NCI-H82 (cell line): ENCODE measurements around the gene ZFX.
"Not testable (repeated sequence)": the region's sequence is repeated elsewhere in the genome, so short reads cannot be mapped to it uniquely, and the experiment has no call there.

ENCODE experiments used
- DNase-seq: peaks from one replicate; lab custom pipeline; 2025; lab: John Stamatoyannopoulos, UW

ZFX gene

DNA sequence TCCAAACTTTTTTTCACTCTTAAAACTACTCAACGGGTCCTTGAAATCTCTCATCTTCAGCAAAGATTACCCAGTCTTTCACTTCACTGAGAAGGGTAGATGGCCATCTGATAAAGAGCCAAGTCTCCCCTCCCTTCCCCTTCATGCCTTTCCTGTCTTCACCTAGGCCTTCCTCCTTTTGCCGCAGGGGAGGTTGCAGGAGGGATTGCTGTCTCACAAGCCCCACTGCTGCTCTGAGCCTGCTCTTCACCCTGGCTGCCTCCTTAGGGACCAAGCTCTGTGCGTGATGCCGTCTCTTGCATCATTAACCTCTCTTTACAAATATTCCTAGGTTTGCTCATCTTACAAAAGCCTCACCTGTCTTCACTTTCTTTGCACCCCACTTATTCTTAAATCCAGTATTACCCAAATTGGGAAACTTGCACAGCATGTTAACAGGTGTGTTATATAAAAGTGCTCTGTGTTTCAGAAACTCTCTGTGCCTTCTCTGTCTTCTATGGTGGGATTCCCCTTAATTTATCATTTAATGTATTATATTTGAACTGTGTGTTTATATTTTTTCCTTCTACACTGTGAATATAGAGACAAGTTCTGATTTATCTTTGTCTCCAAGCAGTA lies 3.8 kb downstream of the ZFX start:
- peak; percentile 37 for DNase-seq

DNA sequence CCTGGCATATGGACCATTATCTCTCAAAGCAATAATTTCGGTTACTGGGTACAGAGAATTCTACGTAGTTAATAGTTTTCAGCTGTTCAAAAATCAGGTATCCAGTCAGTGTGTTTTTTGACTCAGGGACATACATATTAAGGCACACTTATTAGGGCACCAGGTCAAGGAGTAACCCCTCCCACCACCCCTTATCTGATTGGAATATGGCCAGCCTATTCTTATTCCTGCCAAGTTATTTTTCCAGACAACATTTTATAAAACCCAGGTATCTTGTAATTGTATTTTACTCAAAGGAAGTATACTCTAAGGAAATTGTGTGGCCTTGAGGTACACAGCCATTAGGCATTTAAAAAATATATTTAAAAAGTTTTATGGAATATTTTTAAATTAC lies 4.3 kb downstream of the ZFX start:
- DNase-seq, result no peak

DNA sequence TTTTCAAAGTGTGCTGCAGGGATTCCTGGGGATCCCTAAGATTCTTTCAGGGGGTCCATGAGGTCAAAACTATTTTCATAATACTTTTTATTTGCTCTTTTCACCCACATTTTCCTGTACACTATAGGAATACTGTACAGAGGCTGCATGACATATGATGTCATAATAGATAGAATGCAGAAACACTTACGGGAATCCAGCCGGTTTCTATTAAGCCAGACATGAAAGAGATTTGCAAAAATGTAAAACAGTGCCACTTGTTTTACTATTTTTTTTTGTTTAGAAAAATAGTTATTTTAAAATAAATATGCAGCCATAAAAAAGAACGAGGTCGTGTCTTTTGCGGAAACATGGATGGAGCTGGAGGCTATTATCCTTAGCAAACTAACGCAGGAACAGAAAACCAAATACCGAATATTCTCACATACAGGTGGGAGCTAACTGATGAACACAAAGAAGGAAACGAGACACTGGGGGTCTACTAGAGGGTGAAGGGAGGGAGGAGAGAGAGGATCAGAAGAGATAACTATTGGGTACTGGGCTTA lies 5.0 kb downstream of the ZFX start:
- peak; percentile 2 for DNase-seq

DNA sequence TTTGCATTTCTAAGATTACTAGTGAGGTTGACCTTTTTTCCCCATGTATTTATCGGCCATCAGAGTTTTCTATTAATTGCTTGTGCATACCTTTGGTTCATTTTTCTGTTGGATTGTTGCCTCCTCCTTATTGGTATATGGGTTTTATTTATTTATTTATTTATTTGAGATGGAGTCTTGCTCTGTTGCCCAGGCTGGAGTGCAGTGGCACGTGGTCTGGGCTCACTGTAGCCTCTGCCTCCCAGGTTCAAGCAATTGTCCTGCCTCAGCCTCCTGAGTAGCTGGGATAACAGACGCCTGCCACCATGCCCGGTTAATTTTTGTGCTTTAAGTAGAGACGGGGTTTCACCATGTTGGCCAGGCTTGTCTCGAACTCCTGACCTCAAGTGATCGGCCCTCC lies 6.2 kb downstream of the ZFX start:
- not testable (repeated sequence) for DNase-seq

DNA sequence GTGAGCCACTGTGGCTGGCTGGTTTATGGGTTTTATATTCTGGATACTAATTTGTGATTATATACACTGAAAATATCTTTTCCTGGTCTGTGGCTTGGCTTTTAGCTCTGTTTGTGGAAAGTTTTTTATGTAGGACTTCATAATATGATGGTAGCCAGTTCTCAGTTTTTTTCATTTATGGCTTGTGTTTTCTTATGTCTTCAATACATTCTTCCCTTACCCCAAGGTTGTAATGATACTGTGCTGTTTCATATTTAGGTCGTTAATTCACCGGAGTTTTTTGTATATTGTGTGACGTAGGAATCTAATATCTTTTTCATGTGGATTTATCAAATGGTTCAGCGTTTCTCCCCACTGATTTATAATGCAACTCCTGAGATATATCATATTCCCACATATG lies 6.6 kb downstream of the ZFX start:
- DNase-seq, result no peak

DNA sequence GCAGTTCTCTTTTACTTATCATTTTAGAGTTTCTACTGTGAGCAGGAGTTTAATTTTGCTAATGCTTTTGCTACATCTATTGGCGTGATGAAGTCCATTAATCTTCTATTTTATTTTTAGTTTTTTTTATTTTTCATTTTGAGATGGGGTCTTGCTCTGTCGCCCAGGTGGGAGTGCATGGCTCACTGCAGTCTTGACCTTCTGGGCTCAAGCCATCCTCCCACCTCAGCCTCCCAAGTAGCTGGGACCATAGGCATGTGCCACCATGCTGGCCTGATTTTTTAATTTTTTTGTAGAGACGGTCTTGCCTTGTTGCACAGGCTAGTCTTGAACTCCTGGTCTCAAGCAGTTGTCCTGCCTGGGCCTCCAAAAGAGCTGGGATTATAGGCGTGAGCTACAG lies 9.4 kb downstream of the ZFX start:
- DNase-seq, result no peak

DNA sequence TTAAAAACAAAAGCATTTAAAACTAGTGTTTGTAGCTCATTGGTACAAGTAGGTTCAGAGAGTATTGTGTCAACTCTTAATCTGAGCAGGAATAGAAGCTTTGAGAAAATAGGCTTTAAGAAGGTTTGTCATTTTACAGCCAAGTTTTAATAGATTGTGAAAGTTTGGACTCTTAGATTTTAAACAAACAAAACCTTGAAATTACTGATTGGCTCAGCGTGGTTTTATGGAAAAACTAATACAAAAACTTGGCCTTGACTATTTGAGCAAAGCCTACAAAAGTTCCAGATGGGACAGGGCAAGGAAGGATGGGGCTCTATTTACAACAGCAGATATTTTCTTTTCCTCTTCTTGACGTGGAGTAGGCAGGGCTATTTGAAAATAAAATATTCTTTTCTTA lies 16.5 kb downstream of the ZFX start:
- DNase-seq, result no peak

DNA sequence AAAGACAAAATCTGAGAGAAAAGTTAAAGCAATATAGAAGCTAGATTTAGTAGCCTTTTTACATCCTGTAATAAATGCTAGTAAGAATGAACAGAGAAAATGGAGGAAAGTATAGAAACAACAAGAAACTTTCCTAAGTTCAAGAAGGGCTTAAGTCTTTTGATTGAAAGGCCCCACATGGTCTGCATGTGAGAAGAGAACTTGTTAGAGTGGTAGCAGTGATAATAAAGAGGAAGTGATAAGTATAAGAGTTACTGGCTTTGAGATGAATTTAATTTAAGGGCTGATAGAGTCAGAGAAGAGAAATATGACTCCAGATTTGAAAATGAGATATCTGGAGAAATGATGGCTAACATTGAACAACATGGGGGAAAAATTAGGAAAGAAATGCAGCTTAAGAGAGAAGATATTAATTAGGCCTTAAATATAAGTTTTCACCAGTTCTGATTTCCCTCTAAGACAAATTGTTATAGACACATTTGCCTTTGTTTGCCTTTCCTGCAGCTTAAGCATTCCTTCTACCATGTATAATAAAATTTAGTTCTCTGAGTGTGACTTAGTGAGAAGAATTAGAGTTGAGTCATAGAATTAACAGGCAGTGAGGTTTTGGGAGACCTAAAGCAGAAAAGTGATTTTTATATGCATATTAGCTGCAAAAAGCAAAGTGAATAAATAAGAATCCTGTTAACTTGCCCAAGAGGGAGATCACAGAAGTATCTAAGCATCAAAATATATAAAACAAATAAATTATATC lies 18.4 kb downstream of the ZFX start:
- DNase-seq, result no peak

DNA sequence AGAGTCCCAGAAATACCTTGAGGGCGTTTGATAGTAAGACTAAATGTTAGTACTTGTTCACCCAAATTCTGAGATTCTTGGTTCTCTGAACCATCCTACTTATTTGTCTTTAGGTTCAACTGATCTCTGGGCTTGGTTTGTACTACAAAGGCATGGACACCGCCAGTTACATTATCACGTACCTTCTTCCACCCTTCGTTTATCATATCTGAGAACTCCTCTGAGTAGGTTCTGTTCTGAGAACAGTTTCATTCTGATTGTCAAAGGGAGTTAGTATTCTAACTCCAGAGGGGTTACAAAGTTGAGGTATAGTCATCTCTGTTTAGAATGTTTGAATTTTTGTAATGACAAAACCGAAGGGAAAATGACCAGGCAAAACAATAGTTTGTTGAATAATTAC lies 19.3 kb downstream of the ZFX start:
- no peak for DNase-seq

DNA sequence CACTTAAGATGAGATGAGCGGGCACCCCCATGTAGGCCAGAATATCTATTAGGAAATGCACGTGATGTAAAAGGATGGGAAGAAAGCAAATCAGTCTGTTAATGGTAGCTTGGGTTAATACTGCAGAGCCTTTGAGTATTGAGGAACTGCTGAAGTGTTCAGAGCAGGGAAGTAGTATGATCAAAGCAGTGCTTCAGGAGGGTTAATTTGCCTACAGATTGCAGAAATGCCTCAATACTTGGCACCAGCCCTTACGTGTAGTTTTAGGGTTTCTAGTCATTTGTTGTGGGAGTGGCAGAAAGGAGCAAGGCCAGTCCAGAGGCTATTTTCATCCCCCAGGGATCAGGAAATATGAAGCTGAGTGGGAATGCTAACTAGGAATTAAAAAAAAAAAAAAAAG lies 19.7 kb downstream of the ZFX start:
- no peak for DNase-seq

DNA sequence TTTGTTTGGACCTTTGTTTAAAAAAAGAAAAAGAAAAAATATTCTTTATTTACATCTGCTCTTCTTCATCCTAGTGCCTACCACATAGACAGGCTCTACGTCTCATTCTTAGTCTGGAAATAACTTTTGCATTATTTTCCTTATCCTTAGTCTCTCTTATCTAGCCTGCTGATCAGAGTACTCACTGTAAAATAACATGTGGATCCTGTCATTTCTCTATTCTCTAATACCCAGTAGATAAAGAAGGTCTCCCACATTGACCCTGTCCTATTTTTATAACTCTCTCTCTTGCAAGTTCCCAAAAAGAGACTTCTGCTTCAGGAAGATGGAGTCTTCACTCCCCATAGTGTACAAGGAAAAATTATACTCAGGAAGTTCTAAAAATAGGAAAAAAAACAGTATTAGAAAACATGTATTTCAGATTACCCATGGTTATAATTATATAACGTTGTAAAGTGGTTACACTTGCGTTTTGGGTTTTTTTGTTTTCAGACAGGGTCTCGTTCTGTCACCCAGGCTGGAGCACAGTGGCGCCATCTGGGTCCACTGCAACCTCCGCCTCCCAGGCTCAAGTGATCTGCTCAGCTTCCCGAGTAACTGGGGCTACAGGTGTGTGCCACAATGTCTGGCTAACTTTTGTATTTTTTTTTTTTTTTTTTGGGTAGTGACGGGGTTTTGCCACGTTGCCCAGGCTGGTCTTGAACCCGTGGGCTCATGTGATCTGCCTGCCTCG lies 23.8 kb downstream of the ZFX start:
- DNase-seq, result no peak

DNA sequence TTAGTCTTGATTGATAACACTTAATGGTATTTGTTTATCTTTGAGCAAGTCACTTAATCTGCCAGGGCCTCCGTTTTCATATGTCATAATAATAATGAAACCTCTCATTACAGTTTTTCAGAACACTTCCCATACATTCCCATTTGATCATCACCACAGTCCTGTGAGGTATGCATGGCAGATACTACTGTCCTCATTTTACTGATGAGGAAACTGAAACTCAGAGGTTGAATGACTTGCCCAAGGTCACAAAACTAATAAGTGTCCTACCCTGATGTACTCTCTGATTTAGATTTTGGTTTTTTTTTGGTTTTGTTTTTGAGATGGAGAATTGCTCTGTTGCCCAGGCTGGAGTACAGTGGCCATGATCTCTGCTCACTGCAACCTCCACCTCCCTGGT lies 25.7 kb downstream of the ZFX start:
- no peak for DNase-seq

DNA sequence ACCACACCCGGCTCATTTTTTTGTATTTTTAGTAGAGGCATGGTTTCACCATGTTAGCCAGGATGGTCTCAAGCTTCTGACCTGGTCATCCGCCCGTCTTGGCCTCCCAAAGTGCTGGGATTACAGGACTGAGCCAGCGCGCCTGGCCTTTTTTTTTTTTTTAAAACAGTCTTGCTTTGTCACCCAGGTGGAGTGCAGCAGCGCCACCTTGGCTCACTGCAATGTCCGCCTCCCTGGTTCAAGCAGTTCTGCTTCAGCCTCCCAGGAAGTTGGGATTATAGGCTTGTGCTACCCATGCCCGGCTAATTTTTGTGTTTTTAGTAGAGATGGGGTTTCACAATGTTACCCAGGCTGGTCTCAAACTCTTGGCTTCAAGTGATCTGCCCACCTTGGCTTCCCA lies 28.9 kb downstream of the ZFX start:
- DNase-seq, result no peak

DNA sequence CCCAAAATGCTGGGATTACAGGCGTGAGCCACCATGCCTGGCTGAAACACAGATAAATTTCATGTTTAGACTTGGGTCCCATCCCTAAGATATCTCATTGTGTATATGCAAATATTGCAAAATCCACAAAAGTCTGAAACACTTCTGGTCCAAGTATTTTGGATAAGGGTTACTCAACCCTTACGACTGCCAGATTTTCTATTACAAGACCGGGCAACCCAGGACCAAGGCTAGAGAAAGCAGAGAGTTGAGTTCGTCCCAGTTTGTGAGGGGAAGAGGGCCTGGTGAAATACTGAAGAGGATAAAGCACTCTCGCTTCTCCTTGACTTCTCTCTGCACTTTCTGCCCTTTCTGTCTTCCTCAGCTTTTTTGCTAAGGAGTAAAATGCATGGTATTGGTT lies 34.5 kb downstream of the ZFX start:
- DNase-seq, result no peak

DNA sequence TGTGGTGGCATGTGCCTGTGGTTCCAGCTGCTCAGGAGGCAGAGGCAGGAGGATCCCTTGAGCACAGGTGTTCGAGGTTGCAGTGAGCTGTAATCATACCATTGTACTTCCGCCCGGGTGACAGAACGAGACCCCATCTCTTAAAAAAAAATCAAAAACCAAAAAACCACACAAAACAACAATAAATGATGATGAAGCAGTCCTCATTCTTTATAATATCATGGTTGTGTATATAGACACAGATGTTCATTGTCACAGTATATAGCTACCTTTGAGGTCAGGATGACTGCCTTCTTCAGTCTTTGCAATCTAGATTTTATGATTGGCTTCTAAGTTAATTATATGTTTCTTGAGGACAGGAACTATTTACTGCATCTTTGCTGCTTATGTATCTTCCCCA lies 37.0 kb downstream of the ZFX start:
- DNase-seq, result no peak

DNA sequence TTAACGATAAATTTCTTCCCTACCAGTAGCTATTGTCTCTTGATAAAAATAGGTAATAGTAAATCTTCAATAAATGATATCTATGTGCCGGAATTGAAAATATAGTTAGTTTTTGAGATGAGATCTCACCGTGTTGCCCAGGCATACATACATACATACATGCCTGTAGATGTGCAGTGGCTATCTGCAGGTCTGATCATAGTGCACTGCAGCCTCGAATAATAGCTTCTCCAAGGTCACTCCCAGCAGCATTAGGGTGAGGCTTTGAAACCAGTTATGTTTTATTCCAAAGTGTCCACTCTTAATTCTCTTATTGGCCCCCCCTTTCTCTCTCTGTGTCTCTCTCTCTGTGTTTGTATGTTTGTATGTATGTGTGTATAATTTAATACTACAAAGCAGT lies 37.5 kb downstream of the ZFX start:
- DNase-seq, result no peak

DNA sequence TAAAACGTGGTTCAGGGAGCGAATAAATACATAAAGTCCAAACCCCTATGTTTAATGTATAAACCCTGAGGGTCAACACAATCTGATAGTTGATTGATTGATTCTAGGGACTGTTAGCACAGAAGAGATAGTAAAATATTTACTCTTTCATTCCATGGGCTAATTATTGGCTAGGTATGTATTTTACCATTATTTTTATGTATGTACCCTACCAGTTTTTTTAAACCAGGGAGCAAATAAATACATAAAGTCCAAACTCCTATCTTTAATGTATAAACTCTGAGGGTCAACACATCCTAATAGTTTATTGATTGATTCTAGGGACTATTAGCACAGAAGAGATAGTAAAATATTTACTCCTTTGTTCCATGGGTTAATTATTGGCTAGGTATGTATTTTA lies 40.0 kb downstream of the ZFX start:
- no peak for DNase-seq

DNA sequence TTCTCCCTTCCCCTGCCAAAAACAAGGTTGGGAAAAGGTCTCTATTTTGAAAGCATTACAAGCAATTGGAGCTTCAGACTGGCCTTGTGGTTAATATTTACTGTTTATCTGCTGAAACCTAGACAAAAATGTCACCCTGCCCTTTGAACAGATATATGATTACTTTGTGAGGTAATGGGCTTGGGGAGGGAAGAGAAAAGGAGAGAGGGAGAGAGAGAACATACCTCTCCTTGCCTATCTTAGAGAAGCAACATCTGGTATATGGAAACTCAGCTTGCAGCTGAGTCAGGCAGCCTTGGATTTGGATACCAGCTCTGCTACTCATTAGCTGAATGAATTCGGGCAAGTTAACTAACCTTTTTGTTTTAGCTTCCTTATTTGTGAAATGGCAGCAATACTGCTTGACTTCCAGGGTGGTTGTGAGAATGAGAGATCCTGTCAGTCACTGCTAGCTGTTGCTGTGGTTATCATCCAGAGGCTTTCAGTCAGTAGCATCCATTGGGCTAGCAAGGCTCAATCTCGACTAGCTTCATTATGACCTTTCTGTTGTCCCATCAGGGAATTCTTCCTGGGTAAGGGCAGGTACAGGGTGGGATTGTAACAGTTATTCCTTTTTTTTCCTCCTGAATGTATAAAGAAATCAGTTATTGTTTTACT lies 41.1 kb downstream of the ZFX start:
- DNase-seq, result no peak

DNA sequence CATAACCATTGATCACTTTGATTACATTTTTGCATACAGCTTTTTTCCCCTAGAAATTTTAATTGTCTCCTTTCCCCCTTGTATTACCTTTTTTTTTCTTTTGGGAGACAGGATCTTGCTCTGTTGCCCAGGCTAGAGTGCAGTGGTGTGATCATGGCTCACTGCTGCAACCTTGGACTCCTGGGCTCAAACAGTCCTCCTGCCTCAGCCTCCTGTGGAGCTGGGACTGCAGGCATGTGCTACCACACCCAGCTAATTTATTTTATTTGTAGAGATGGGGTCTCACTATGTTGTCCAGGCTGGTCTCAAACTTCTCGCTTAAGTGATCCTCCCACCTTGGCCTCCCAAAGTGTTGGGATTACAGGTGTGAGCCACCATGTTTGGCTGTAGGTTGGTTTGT lies 47.0 kb downstream of the ZFX start:
- no peak for DNase-seq

DNA sequence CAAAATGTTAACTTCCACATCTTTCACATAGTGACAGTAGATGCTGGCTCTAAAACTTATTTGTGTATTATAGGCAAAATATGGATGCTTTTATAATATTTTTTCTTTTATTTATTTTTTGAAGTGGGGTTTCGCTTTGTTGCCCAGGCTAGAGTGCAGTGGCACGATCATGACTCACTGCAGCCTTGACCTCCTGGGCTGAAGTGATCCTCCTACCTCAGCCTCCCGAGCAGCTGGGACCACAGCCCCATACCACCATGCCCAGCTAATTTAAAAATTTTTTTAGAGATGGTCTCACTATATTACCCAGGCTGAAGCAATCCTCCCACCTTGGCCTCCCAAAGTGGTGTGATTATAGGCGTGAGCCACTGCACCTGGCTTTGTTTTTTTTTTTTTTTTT lies 48.6 kb downstream of the ZFX start:
- no peak for DNase-seq

DNA sequence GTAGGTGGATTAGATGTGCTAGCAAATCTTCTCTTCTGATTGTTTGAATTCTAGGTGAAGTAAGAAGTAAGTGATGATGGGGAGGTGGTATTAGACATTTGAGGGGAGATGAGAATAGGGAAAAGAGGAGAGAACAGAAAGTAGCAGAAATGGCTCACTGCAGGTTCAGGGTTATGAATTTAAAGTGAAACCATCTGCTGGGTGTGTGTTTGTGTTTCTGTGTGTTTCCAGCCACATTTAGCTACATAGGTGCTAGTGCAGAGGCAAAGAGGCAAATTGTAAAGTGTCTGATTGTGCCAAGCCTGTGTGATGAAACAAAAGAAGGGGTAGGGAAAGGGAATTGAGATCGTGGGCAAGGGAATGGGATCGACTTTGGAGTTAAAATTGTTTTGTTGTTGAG lies 50.6 kb downstream of the ZFX start:
- no peak for DNase-seq

DNA sequence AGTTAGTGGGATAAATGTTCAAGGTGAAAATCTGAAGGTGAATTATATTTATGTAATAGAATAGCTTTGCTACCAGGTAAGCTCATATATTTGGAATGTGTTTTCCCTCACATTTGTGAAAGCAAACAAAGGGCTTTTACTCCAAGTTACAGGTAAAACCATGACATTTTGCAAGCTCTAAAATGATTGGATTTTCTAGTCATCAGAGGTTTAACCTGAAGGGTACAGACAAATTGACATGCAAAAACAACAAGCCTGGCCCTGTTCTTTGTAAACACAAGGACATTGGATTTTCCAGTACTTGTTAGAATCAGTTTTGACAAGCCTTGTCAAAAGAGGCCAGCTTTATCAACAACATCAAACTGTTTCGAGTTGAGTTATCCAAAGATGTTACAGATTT lies 51.7 kb downstream of the ZFX start:
- no peak for DNase-seq
